ENCODE results near the gene NPW. TPM values are rescaled to one million over a fixed set of nuclear protein-coding genes. Genes with fewer than 3 reads are reported as not detected.
A peak's percentile ranks its signal among the peaks of the same experiment; 100 is the strongest.

The NPW gene
- total and polyA plus RNA-seq, 7 donors, result 0.14 to 0.66 (median 0.43) TPM; not detected in 4

DNA sequence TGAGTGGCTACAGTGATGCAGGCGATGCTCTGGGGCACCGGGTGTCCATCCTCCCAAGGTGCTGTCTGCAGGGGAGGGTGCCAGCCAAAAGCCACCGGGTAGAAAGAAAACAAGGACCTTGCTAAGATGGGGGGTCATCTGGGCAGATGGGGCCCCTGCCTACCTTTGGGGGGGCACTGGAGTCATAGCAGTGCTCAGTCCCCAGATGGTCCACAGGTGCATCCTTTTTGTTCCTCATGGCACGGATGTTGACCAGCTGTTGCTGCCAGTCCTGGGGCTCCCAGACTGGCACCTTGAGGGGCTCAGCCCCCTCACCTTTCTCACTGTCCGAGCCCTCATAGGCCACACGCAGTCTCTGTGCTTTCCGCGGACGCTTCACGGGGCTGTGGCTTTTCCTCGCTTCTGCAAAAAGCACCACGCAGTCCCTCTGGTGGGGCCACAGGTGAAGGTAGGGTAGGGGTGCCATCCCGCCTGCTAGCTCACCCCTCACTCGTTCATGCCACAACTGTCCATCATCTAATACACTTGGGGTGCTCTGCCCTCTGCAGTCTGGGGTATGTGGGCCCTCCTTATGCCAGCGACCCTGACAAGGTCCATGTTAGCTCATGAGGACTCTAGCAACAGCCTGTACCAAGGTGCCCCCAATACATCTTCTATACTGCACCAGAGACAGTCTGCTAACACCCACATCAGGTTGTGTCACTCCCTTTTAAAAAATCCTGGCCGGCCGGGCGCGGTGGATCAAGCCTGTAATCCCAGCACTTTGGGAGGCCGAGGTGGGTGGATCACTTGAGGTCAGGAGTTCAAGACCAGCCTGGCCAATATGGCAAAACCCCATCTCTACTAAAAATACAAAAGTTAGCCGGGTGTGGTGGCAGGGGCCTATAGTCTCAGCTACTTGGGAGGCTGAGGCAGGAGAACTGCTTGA lies 26.6 kb downstream of the NPW start:
- Histone ChIP-seq H3K36me3 (ENCODE audit: insufficient read depth in 1 of 2, low read depth in 1 of 2) (peaks cover 0 to 13% of the 10 kb centered on the region in 2 donors), H3K27ac (no peak overlapping the region), H3K27me3 (ENCODE audit: insufficient read depth in 3 of 3, low read length in 2 of 3) (no peaks in the 10 kb centered on the region), H3K9me3 (no peaks in the 10 kb centered on the region), H3K4me3 (peak overlapping the region; percentile 80), H3K4me1 (peaks cover 21% of the 10 kb centered on the region)
- no peak for DNase-seq
- ATAC-seq, result no peak
- TF ChIP-seq, protein P1, sequence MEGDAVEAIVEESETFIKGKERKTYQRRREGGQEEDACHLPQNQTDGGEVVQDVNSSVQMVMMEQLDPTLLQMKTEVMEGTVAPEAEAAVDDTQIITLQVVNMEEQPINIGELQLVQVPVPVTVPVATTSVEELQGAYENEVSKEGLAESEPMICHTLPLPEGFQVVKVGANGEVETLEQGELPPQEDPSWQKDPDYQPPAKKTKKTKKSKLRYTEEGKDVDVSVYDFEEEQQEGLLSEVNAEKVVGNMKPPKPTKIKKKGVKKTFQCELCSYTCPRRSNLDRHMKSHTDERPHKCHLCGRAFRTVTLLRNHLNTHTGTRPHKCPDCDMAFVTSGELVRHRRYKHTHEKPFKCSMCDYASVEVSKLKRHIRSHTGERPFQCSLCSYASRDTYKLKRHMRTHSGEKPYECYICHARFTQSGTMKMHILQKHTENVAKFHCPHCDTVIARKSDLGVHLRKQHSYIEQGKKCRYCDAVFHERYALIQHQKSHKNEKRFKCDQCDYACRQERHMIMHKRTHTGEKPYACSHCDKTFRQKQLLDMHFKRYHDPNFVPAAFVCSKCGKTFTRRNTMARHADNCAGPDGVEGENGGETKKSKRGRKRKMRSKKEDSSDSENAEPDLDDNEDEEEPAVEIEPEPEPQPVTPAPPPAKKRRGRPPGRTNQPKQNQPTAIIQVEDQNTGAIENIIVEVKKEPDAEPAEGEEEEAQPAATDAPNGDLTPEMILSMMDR (IDR thresholded peaks at IDR 0.05), result no peak
- 82 to 87% (median 82%) methylated on average over 21 of the region's 21 CpGs for WGBS, 3 donors
- intact Hi-C loops (cut with DNase I), result no loop called here

- ATAC-seq, result peak in 1 of 4 donors; percentile 5
Measured at GRCh38 chr16:2046893-2047329, 27.3 kb downstream of the NPW start.

DNA sequence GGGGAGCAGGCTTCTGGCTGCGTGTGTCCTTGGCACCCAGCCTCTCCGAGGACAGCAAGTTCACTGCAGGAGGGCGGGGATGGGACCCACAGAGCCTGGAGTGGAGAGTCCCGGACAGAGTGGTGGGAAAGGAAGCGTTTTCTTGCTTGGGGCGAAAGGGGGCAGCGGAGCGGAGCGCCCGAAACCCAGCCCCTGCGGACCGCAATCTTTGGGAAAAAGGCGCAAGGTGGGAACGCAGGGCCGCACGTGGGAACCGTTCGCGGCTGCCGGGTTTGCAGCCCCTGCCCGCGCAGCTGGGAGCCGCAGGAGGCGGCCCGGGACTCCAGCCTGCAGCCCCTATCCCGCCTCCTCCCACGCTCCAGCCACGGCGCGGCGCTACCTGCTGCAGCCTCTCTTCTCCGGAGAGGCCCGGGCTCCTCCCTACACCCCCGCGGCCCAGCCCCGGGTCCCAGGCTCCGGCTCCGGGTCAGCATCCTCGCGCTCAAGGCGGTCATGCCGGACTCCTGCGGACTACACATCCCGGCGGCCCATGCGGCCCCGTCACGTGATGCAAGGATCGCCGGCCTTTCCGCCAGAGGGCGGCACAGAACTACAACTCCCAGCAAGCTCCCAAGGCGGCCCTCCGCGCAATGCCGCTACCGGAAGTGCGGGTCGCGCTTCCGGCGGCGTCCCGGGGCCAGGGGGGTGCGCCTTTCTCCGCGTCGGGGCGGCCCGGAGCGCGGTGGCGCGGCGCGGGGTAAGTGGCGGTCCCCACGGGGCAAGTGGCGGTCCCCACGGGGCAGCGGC lies 27.9 kb downstream of the NPW start, which contains the start of the genes NTHL1 and TSC2:
TSS of gene NTHL1 (minus strand) at position 505 of the 786 bp plus-strand sequence. CDS start at position 494, 11 bp downstream.
TSS of gene TSC2 (plus strand) at position 656 of the 786 bp plus-strand sequence. CDS start 631 bp downstream, outside the sequence.
- no peaks in the 10 kb centered on the region for H3K27me3 ChIP-seq (ENCODE audit: insufficient read depth in 3 of 3, low read length in 2 of 3)
- DNase-seq (peak; percentile 97 to 98), ATAC-seq (peak; percentile 98 to 100 (median 98))
- H3K4me1 ChIP-seq, result peaks cover 19% of the 10 kb centered on the region
- peak within 1 kb of the TSS; percentile 80 for H3K4me3 ChIP-seq
- WGBS, 3 donors, result 0 to 1% (median 1%) methylated on average over 37 to 81 of the region's 81 CpGs
- intact Hi-C loops (cut with DNase I), result no loop called here
- TF ChIP-seq, protein P1 (IDR thresholded peaks at IDR 0.05), result peak; percentile 41
- peaks cover 0 to 26% of the 10 kb centered on the region in 2 donors for H3K36me3 ChIP-seq (ENCODE audit: insufficient read depth in 1 of 2, low read depth in 1 of 2)
- peak within 1 kb of the TSS; percentile 70 for H3K27ac ChIP-seq
- H3K9me3 ChIP-seq, result no peaks in the 10 kb centered on the region

More at GRCh38 chr16:2046893-2047329, 27.3 kb downstream of the NPW start:
- peaks cover 0 to 20% of the 10 kb centered on the region in 2 donors for H3K36me3 ChIP-seq (ENCODE audit: insufficient read depth in 1 of 2, low read depth in 1 of 2)
- TF ChIP-seq, protein P1 (IDR thresholded peaks at IDR 0.05), result no peak
- H3K4me1 ChIP-seq, result peaks cover 19% of the 10 kb centered on the region
- intact Hi-C loops (cut with DNase I), result no loop called here
- H3K27me3 ChIP-seq (ENCODE audit: insufficient read depth in 3 of 3, low read length in 2 of 3), result no peaks in the 10 kb centered on the region
- 20 to 25% (median 23%) methylated on average over 8 of the region's 8 CpGs for WGBS, 3 donors
- DNase-seq, result no peak
- peak overlapping the region; percentile 70 for H3K27ac ChIP-seq
- H3K4me3 ChIP-seq, result peak overlapping the region; percentile 80
- H3K9me3 ChIP-seq, result no peaks in the 10 kb centered on the region

DNA sequence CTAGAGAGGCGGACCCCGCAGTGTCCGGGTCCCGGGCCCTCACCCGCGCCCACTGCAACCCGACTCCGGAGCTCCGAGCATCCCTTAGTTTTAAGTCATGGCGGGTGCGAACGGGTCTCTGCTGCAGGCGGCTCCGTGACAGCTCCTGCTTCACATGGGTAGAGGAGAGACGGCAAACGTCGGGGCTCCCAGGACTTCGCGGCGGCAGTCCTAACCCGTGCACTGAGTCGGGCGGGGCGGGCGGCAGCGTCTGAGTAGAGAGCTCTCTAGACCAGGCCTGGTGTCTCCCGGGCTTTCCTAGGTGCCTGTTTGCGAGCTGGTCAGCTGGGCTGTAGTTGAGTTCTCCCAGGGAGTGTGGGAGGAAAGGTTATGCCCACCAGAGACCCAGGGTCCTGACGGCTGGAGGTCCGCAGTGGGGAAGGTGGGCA lies 28.5 kb downstream of the NPW start:
- ATAC-seq (peak in 1 of 4 donors; percentile 44), DNase-seq (no peak)
- Histone ChIP-seq H3K36me3 (ENCODE audit: insufficient read depth in 1 of 2, low read depth in 1 of 2) (peaks cover 0 to 32% of the 10 kb centered on the region in 2 donors), H3K27me3 (ENCODE audit: insufficient read depth in 3 of 3, low read length in 2 of 3) (no peaks in the 10 kb centered on the region), H3K9me3 (no peaks in the 10 kb centered on the region), H3K27ac (peak overlapping the region; percentile 70), H3K4me1 (peaks cover 19% of the 10 kb centered on the region), H3K4me3 (peak overlapping the region; percentile 80)
- TF ChIP-seq, protein P1 (IDR thresholded peaks at IDR 0.05), result no peak
- 1% methylated on average over 27 to 30 of the region's 30 CpGs for WGBS, 3 donors
- intact Hi-C loops (cut with DNase I), result no loop called here
